Caco-2 (cell line): ENCODE measurements around the gene B3GNT9. TPM values are rescaled to one million over a fixed set of nuclear protein-coding genes. Genes with fewer than 3 reads are reported as not detected.
A peak's percentile ranks its signal among the peaks of the same experiment; 100 is the strongest.

Experiments used
- BruUV-seq: library from RNA; stranded (reverse); fragments of 400-500 nt; replicated peaks from 2 replicates; lab custom pipeline; 2021; lab: Mats Ljungman, UMichigan
- CTCF ChIA-PET: fragments of 300-600 bp; sonication (Branson Sonifier 250); formaldehyde crosslinking; loops from one replicate; lab custom pipeline; 2022; ENCODE audit warnings: antibody characterized with exemption; lab: Charles Lee
- POLR2A ChIA-PET: fragments of 300-600 bp; sonication (Branson Sonifier 250); formaldehyde crosslinking; loops from one replicate; lab custom pipeline; 2022; ENCODE audit warnings: antibody characterized with exemption; lab: Charles Lee
- DNase-seq, 2 experiments: peaks; one replicate each; pipeline versions ENCODE4 v3.0.0 to v3.0.0-alpha.2; 2020 to 2022
- H3K27me3 ChIP-seq: replicated peaks from 2 replicates; pipeline ENCODE4 v1.6.0; 2011; ENCODE audit warnings: low read length; ENCODE audit not compliant: control insufficient read depth, insufficient read depth
- H3K36me3 ChIP-seq: 2 replicates; pipeline ENCODE4 v1.5.1; 2011; ENCODE audit warnings: low read length; ENCODE audit not compliant: control insufficient read depth, insufficient read depth
- H3K4me1 ChIP-seq: fragments of 250-450 bp; sonication (Bioruptor Pico); 2 replicates; pipeline ENCODE4 v1.5.1; 2020; ENCODE audit warnings: mild to moderate bottlenecking
- H3K4me3 ChIP-seq: 2 replicates; pipeline ENCODE4 v1.5.1; 2011; ENCODE audit warnings: low read depth, mild to moderate bottlenecking, control low read depth, low read length
- H3K9me3 ChIP-seq: fragments of 250-450 bp; sonication (Bioruptor Pico); 2 replicates; pipeline ENCODE4 v1.5.1; 2020; ENCODE audit warnings: mild to moderate bottlenecking, moderate library complexity
- H3K27ac Mint-ChIP-seq: one replicate; pipeline ENCODE4 v1.8.0; 2022; ENCODE audit warnings: mixed read lengths; ENCODE audit not compliant: unreplicated experiment
- H3K27me3 Mint-ChIP-seq: one replicate; pipeline ENCODE4 v1.8.0; 2022; ENCODE audit warnings: mixed read lengths; ENCODE audit not compliant: insufficient read depth, unreplicated experiment
- H3K36me3 Mint-ChIP-seq: one replicate; pipeline ENCODE4 v1.8.0; 2022; ENCODE audit warnings: mild to moderate bottlenecking, mixed read lengths; ENCODE audit not compliant: insufficient read depth, unreplicated experiment
- H3K4me1 Mint-ChIP-seq: one replicate; pipeline ENCODE4 v1.8.0; 2022; ENCODE audit warnings: low read depth, mixed read lengths; ENCODE audit not compliant: unreplicated experiment
- H3K4me3 Mint-ChIP-seq: one replicate; pipeline ENCODE4 v1.8.0; 2022; ENCODE audit warnings: mild to moderate bottlenecking, moderate library complexity, mixed read lengths; ENCODE audit not compliant: unreplicated experiment
- H3K9me3 Mint-ChIP-seq: one replicate; pipeline ENCODE4 v1.8.0; 2022; ENCODE audit warnings: mixed read lengths; ENCODE audit not compliant: unreplicated experiment
- intact Hi-C: fragments of 100-400 bp; cut with micrococcal nuclease; formaldehyde crosslinking; loops from one replicate; pipeline ENCODE4 v1.10.0; 2022; ENCODE audit not compliant: unreplicated experiment
- total RNA-seq: library from RNA; stranded (reverse); gene quantifications from 2 replicates; pipeline ENCODE4 v1.2.3, GENCODE V29; 2022
- TF ChIP-seq, protein P1 (sequence below), 2 experiments: fragments of 200-600 bp in 1 of 2; IDR thresholded peaks; 1 replicate in 1 of 2; 2 replicates in 1 of 2; pipeline versions ENCODE4 v1.5.1 to v1.8.0; 2011 to 2022; ENCODE audit warnings: antibody characterized with exemption in 1 of 2, control low read depth in 1 of 2, inconsistent platforms in 1 of 2, low read depth in 1 of 2, low read length in 1 of 2, mild to moderate bottlenecking in 1 of 2, moderate library complexity in 1 of 2; ENCODE audit not compliant: insufficient read depth in 1 of 2, severe bottlenecking in 1 of 2, unreplicated experiment in 1 of 2

The B3GNT9 gene
- total RNA-seq, 1 experiment from 2014 or later = 11.6 TPM

DNA sequence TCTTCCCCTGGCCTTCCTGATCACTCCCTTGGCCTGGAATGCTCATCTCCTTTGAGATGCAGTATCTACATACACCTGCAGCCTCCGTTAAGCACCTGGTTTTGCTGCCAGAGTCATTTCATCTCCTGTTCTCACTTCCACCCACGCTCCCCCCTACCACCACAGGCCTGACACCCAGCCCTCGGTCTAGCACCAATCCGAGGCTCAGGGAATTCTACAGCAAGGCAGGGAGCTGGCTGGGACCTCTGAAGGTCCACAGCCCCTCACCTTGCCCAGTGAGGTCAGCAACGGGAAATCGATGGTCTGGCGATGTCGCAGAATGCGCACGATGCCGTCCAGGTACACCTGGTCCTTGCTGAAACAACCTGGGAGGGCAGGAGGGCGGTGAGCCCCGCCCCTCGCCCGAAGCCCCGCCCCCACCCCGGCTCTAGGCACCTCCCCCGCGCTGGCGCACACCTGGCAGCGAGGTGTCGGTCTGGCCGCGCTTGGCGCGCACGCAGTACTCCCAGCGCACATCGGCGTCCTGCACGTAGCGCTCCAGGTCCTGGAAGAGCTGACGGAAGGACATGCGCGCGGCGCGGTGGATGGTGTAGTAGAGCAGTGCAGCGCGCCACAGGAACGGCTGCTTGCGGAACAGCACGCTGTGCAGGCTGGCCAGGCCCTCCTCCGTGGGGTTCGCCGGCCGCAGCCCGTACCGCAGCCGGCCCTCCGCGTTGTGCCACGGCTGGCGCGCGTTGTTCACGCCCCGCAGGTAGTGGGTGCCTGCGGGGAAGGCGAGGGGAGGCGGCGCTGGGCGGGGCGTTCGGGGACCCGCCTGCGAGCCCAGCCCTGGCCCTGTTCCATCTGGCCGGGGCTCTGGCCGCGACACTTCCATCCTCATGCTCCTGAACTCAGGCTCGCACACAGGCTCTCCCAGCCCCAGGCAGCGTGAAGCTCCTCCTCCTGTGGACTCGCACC is 27.2 kb upstream of the B3GNT9 start:
- Mint-ChIP-seq H3K27me3 (no peaks in the 10 kb centered on the region), H3K9me3 (no peaks in the 10 kb centered on the region), H3K36me3 (peaks cover 31% of the 10 kb centered on the region), H3K4me1 (peaks cover 28% of the 10 kb centered on the region), H3K4me3 (peak overlapping the region; percentile 74), H3K27ac (peak overlapping the region; percentile 53)
- BruUV-seq = no TSS peak
- ChIA-PET POLR2A (interaction anchor here (0.6 to 0.7 kb wide), 2 partner anchors 224 to 539 kb away, joined by 5 to 6 read pairs; no protein-coding TSS in a partner anchor), CTCF (interaction anchor here (0.6 to 1.0 kb wide), 7 partner anchors 8 to 193 kb away, joined by 3 to 8 read pairs (median 4); partner anchors contain the start of genes NOL3 and TMEM208)
- Histone ChIP-seq H3K9me3 (no peaks in the 10 kb centered on the region), H3K36me3 (no peaks in the 10 kb centered on the region), H3K27me3 (no peaks in the 10 kb centered on the region), H3K4me3 (peak overlapping the region; percentile 72), H3K4me1 (peaks cover 22% of the 10 kb centered on the region)
- intact Hi-C loops = loop anchor here (1.0 kb wide), 1 partner anchor 8 kb away; the partner anchor contains the start of gene NOL3
- DNase-seq = peak; percentile 95 to 96
- TF ChIP-seq, protein P1, sequence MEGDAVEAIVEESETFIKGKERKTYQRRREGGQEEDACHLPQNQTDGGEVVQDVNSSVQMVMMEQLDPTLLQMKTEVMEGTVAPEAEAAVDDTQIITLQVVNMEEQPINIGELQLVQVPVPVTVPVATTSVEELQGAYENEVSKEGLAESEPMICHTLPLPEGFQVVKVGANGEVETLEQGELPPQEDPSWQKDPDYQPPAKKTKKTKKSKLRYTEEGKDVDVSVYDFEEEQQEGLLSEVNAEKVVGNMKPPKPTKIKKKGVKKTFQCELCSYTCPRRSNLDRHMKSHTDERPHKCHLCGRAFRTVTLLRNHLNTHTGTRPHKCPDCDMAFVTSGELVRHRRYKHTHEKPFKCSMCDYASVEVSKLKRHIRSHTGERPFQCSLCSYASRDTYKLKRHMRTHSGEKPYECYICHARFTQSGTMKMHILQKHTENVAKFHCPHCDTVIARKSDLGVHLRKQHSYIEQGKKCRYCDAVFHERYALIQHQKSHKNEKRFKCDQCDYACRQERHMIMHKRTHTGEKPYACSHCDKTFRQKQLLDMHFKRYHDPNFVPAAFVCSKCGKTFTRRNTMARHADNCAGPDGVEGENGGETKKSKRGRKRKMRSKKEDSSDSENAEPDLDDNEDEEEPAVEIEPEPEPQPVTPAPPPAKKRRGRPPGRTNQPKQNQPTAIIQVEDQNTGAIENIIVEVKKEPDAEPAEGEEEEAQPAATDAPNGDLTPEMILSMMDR (IDR thresholded peaks at IDR 0.05; ENCODE audit: insufficient read depth in 1 of 2, low read depth in 1 of 2, low read length in 1 of 2, severe bottlenecking in 1 of 2, unreplicated experiment in 1 of 2) = peak in 1 of 2 experiments; percentile 7

DNA sequence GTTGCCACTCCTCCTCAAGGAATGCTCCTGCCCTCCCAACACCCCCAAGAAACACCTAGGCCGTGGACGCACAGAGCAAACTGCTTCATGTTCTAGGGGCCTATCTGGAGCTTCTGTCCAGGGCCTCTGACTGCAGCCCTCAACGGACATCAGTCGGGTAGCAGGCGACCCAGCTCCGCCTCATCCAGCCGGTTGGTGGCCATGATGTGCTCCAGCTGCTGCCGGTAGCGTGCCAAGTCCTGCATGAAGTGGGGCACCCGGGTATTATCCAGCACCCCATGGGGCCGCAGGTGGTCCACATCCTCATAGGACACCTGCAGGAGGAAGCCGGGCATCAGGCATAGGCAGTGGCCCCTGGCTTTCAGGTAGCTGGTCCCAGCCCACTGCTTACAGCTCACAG is 25.9 kb upstream of the B3GNT9 start:
- intact Hi-C loops = no loop called here
- H3K27me3 ChIP-seq = no peaks in the 10 kb centered on the region
- Mint-ChIP-seq H3K9me3 (no peaks in the 10 kb centered on the region), H3K27me3 (no peaks in the 10 kb centered on the region), H3K4me3 (no peak overlapping the region), H3K27ac (no peak overlapping the region), H3K36me3 (peaks cover 31% of the 10 kb centered on the region), H3K4me1 (peaks cover 33% of the 10 kb centered on the region)
- no peak for DNase-seq
- H3K4me1 ChIP-seq = peaks cover 18% of the 10 kb centered on the region
- BruUV-seq = no TSS peak
- TF ChIP-seq, protein P1 (IDR thresholded peaks at IDR 0.05; ENCODE audit: insufficient read depth in 1 of 2, low read depth in 1 of 2, low read length in 1 of 2, severe bottlenecking in 1 of 2, unreplicated experiment in 1 of 2) = no peak
- H3K4me3 ChIP-seq = no peak overlapping the region
- no peaks in the 10 kb centered on the region for H3K9me3 ChIP-seq
- H3K36me3 ChIP-seq = no peaks in the 10 kb centered on the region
- POLR2A ChIA-PET = no interaction called here
- CTCF ChIA-PET = interaction anchor here (0.9 to 1.1 kb wide), 2 partner anchors 196 to 278 kb away, joined by 4 to 6 read pairs; no protein-coding TSS in a partner anchor

DNA sequence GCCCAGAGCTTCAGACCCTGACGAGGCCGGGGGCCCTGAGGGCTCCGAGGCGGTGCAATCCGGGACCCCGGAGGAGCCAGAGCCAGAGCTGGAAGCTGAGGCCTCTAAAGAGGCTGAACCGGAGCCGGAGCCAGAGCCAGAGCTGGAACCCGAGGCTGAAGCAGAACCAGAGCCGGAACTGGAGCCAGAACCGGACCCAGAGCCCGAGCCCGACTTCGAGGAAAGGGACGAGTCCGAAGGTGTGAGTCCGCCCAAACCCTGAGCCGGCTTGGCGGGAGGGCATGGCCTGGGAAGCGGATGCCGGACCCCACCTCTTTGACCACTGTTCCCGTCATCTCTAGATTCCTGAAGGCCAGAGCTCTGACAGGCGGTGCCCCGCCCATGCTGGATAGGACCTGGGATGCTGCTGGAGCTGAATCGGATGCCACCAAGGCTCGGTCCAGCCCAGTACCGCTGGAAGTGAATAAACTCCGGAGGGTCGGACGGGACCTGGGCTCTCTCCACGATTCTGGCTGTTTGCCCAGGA is 24.0 kb upstream of the B3GNT9 start:
- H3K4me3 Mint-ChIP-seq = no peak overlapping the region
- ChIA-PET CTCF (interaction anchor here (0.6 to 1.8 kb wide), 7 partner anchors 10 to 1279 kb away, joined by 3 to 4 read pairs (median 3); partner anchors contain the start of gene NFATC3), POLR2A (no interaction called here)
- Histone ChIP-seq H3K36me3 (no peaks in the 10 kb centered on the region), H3K4me3 (peak overlapping the region; percentile 41), H3K4me1 (peaks cover 29% of the 10 kb centered on the region), H3K9me3 (no peaks in the 10 kb centered on the region), H3K27me3 (no peaks in the 10 kb centered on the region)
- intact Hi-C loops = loop anchor here (1.0 kb wide), 1 partner anchor 12 kb away; no protein-coding TSS in a partner anchor
- BruUV-seq = no TSS peak
- DNase-seq = no peak
- H3K27ac Mint-ChIP-seq = no peak overlapping the region
- H3K27me3 Mint-ChIP-seq = no peaks in the 10 kb centered on the region
- TF ChIP-seq, protein P1 (IDR thresholded peaks at IDR 0.05; ENCODE audit: insufficient read depth in 1 of 2, low read depth in 1 of 2, low read length in 1 of 2, severe bottlenecking in 1 of 2, unreplicated experiment in 1 of 2) = no peak
- no peaks in the 10 kb centered on the region for H3K9me3 Mint-ChIP-seq
- peaks cover 39% of the 10 kb centered on the region for H3K36me3 Mint-ChIP-seq
- H3K4me1 Mint-ChIP-seq = peaks cover 43% of the 10 kb centered on the region
